Cortex of kidney (tissue), 1 donor: ENCODE results near the gene MAP2K4.
"Not testable (repeated sequence)": the region's sequence is repeated elsewhere in the genome, so short reads cannot be mapped to it uniquely, and the experiment has no call there.

Source experiments
- DNase-seq: peaks from one replicate; lab custom pipeline; 2025; lab: John Stamatoyannopoulos, UW

The MAP2K4 gene

GRCh38 chr17:12020642-12021622 is at the start of gene MAP2K4:
MAP2K4 (plus strand) TSS chr17:12020877; CDS start chr17:12020887, 10 bp downstream.
- DNase-seq: peak; percentile 39

DNA sequence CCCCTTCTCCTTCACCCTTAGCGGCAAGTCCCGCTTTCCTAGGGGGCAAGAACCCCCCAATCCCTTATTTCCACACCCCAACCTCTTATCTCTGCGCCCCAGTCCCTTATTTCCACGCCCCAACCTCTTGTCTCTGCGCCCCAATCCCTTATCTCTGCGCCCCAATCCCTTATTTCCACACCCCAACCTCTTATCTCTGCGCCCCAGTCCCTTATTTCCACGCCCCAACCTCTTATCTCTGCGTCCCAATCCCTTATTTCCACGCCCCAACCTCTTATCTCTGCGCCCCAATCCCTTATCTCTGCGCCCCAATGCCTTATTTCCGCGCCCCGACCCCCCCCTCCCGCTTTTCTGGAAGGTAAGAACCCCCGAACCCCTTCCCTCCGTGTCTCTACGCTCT is 47.9 kb upstream of the MAP2K4 start:
- DNase-seq: not testable (repeated sequence)

GRCh38 chr17:11979795-11980194 is 40.9 kb upstream of the MAP2K4 start:
- no peak for DNase-seq

DNA sequence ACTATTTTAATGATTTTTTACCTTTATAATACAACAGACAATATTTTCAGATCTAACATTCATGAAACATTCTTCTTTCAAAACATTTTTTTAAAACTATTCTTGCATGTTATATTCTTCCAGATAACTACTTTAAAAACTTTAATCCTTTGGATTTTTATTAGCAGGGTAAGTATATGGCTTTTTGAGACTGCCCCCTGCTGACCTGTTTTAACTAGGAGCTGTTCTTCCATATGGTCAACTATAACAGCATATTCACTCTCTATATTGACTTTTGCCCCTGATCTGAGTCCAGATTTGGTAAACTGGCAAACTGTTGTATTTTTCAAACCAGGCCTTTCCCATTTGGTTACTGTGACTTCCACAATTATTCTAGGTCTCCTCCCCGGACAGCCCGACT is 39.9 kb upstream of the MAP2K4 start:
- no peak for DNase-seq

GRCh38 chr17:11981862-11982261 is 38.8 kb upstream of the MAP2K4 start:
- no peak for DNase-seq

- no peak for DNase-seq
Observed at GRCh38 chr17:11986179-11986941, 34.3 kb upstream of the MAP2K4 start.

GRCh38 chr17:11986942-11987329 is 33.7 kb upstream of the MAP2K4 start:
- DNase-seq: no peak

- DNase-seq: no peak
Observed at GRCh38 chr17:11990363-11990983, 30.2 kb upstream of the MAP2K4 start.

GRCh38 chr17:11991461-11991860 is 29.2 kb upstream of the MAP2K4 start:
- DNase-seq: no peak

GRCh38 chr17:11996722-11997146 is 23.9 kb upstream of the MAP2K4 start:
- no peak for DNase-seq

DNA sequence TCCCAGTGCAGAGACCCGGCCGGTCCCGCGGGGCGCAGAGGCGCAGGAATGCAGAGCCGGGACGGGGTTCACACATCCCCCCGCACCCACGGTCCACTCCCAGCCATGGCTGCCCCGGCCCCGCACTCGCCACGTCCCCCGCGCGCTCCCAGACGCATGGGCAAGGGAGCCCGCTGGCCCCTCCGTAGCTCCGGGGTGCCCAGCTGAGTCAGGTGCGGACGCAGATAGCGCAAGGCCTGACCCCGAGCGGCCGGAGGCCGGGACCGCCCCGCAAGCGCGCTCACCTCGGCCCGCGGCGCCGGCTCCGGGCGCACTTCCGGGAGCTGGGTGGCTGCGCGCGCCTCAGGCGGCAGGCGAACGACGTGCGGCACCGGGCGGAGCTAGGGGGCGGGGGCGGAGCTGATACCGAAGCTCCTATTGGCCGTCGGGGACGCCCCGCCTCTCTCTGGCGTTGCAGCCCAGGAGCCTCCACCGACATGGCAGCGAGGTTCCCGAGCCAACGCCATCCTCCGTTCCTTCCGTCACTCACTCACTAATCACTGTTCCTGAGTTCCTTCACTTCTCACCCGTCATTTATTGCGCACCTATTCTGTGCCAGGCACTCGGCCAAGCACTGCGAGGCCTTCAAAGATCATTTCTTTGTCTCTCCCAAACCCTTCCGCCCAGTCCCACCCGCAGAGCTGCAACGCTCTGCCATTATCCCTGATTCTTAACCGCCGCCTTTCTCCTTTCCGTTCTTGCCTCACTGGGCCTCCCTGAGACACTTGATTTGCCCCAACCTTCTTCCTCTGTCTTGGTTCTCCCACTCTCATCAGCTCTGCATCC is 23.3 kb upstream of the MAP2K4 start, which contains the start of gene ZNF18:
Gene ZNF18 (minus strand): TSS at position 329 of the 825 bp plus-strand sequence. CDS start 4,646 bp downstream, outside the sequence.
- peak; percentile 44 for DNase-seq

DNA sequence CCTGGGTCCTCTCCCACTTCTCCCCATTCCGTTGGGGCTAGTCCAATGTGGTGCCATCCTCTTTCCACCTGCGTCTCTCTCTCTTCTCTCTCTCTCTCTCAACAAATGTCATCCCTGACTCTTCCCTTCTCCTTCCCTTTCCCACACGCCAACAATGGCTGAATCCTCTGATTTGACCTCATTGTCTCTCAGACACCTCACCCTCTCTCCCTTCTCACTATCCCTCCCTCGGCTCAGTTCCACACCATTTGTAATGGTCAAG is 22.8 kb upstream of the MAP2K4 start:
- DNase-seq: no peak

DNA sequence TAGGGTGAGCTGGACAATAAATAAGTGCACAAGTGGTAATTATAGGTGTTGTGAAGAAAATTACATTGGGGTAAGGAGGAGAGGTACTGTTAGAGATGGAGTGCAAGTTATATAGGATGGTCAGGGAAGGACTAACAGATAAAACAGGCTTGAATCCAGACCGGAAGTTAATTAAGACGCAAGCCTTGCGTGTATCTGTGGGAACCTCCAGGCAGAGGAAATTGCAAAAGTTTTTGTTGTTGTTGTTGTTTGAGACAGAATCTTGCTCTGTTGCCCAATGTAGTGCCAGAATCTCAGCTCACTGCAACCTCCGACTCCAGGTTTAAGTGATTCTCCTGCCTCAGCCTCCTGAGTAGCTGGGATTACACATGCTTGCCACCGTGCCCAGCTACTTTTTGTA is 21.0 kb upstream of the MAP2K4 start:
- no peak for DNase-seq

DNA sequence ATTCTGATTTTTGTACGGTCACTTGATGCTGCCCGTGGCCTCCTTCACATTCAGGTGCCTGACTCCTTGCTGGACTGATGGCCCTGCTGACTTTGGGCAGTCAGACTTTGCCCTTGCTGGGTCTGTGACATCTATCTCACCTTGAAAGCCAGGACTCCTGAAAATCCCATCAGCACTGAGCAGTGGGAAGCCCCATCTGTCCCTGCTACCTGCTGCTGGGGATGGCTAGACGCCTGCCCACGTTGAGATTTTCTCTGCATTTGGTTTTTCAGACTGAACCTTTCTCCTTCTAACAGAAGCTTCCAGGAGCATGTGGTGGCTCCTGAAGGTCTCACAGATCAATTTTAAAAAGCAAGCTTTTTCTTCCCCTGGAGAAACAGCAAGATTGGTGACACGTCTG is 13.2 kb upstream of the MAP2K4 start:
- DNase-seq: no peak

GRCh38 chr17:12021623-12022140 is 1.0 kb downstream of the MAP2K4 start:
- no peak for DNase-seq

DNA sequence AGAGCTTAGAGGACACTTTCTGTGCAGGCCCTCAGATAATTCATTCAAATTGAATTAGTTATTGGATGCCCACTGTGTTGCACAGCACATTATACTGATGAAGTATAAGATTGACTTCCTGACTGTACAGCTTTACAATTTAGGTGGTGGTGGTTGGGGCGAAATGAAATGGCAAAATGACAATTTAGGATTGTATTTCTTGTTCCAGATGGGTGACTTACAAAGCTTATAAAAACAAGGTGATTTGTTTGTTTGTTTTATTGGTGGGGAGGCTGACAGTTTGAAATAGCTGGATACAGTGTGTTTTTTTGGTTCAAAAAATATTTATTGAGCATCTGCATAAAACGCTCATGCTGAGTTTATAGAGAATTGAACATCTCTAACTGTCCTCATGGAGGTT is 1.6 kb downstream of the MAP2K4 start:
- no peak for DNase-seq

DNA sequence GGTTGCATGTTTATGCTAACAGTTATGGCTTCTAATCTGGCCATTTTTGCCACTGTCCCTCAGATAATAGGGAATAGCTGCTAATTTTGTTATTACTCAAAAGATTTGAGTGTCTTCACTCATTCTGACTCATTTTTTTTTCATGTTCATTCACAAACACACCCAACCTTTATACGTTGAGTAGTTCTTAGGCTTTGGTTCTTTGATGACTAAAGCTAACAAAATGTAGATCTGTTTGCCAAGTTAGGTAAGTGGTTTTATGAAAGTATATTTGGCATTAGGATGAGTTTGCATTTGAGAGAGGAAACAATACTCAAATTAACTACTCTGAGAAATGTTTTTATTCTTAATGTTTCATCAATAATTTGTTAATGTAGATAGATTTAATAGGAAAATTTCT is 3.6 kb downstream of the MAP2K4 start:
- no peak for DNase-seq

- DNase-seq: no peak
Observed at GRCh38 chr17:12027658-12028057, 7.0 kb downstream of the MAP2K4 start.

DNA sequence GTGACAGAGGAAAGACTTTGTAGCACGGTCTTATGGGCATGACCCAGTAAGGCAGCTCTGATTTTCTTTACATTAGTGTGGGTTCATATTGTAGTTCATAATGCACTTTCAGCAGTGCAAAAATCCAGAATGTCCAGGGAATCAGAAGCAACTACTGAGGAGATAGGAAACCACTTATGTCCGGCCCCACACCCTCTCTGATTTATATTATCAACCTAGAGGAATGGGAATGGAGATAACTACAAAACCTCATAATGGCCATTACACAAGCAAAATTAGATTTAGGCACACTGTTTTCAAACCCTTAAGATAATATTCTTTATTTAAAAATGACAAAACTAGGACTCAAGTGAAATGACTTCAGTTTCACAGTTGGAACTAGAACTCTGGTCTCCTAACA is 7.9 kb downstream of the MAP2K4 start:
- no peak for DNase-seq

GRCh38 chr17:12034538-12034937 is 13.9 kb downstream of the MAP2K4 start:
- DNase-seq: no peak

- DNase-seq: no peak
Observed at GRCh38 chr17:12035673-12036072, 15.0 kb downstream of the MAP2K4 start.
